Measurements from ENCODE around the gene OR10A3.
"Not testable (repeated sequence)": the region's sequence is repeated elsewhere in the genome, so short reads cannot be mapped to it uniquely, and the experiment has no call there.

The OR10A3 gene, protein sequence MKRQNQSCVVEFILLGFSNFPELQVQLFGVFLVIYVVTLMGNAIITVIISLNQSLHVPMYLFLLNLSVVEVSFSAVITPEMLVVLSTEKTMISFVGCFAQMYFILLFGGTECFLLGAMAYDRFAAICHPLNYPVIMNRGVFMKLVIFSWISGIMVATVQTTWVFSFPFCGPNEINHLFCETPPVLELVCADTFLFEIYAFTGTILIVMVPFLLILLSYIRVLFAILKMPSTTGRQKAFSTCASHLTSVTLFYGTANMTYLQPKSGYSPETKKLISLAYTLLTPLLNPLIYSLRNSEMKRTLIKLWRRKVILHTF

DNA sequence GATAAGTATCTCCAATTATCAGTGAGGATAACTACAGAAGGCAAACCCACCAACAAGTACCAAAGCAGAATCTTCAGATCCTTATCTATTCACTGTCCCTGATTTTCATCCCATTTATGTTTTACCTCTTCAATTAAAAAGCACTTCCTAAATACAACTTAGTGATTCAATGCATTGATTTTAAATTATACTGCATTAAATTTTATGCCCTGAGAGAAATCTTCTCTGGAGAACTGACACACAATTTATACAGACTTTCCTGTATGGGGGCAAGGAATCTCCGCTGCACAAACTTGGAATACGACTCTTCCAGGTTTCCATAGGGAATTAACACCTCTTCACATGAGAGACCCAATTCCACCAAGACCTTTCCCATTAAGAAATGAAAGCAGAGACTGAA is at the start of gene OR10A3:
Gene OR10A3 (minus strand): TSS at position 101 of the 400 bp plus-strand sequence. CDS start 2,188 bp downstream, outside the sequence.
- Mint-ChIP-seq H3K9me3 (peaks cover 14 to 21% of the 10 kb centered on the region in 2 donors), H3K27ac (no peak within 1 kb of the TSS), H3K27me3 (peaks cover 17 to 20% of the 10 kb centered on the region in 2 donors), H3K4me1 (no peaks in the 10 kb centered on the region), H3K36me3 (peaks cover 0 to 3% of the 10 kb centered on the region in 2 donors), H3K4me3 (no peak within 1 kb of the TSS)
- no peak for ATAC-seq (replicated peaks)
- no peak for DNase-seq

DNA sequence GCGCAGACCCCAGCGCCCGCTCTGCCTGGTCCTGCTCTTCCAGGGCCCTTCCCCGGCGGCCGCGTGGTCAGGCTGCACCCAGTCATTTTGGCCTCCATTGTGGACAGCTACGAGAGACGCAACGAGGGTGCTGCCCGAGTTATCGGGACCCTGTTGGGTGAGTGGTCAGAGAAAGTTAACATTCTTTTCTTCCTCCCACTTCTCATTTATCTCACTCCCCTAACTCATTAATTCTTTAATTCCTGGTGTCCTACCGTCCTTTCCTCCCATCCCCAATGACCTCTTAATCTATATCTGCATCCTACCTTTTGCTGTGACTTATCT is 46.0 kb upstream of the OR10A3 start:
- DNase-seq, H3K9me3 Mint-ChIP-seq, H3K27me3 Mint-ChIP-seq: not testable (repeated sequence)
- H3K27ac Mint-ChIP-seq, result peak overlapping the region; percentile 97
- peaks cover 16 to 34% of the 10 kb centered on the region in 2 donors for H3K36me3 Mint-ChIP-seq
- H3K4me3 Mint-ChIP-seq, result peak overlapping the region; percentile 85 to 94
- H3K4me1 Mint-ChIP-seq, result peaks cover 24 to 41% of the 10 kb centered on the region in 2 donors
- peak; percentile 28 for ATAC-seq (replicated peaks)

DNA sequence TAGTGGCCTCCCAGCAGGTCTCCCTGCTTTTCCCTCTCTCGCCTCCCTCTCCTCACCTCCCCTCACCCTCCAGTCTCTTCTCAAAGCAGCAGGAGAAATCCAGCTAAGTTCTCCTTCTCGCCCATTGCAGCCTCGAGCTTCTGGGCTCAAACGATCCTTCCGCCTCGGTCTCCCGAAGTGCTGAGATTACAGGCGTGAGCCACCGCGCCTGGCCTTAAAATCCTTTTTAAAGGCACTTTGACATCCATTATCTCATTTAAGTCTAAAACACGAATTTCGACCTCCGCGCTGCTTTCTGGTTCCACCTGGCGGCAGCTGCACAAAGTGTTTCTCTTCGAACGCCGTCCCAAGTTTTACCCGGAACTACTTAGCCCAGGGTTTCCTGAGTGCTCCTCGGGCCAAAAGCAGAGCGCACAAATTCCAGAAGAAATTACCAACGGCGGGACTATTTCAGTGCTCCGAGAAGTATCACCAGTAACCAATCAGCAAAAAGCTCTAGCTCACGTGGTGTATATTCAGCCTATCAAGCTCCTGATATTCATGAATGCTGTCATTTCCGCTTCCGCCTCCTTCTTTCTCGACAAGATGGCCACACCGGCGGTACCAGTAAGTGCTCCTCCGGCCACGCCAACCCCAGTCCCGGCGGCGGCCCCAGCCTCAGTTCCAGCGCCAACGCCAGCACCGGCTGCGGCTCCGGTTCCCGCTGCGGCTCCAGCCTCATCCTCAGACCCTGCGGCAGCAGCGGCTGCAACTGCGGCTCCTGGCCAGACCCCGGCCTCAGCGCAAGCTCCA is 45.5 kb upstream of the OR10A3 start, which contains the start of gene EIF3F:
Gene EIF3F (plus strand): TSS at position 570 of the 792 bp plus-strand sequence. CDS start 16 bp downstream, at position 586.
- Mint-ChIP-seq H3K27me3 (no peaks in the 10 kb centered on the region), H3K9me3 (no peaks in the 10 kb centered on the region), H3K27ac (peak within 1 kb of the TSS; percentile 97), H3K4me1 (peaks cover 24 to 41% of the 10 kb centered on the region in 2 donors), H3K36me3 (peaks cover 16 to 31% of the 10 kb centered on the region in 2 donors), H3K4me3 (peak within 1 kb of the TSS; percentile 85 to 94)
- ATAC-seq (replicated peaks), result peak; percentile 97 to 98
- DNase-seq, result peak; percentile 92

DNA sequence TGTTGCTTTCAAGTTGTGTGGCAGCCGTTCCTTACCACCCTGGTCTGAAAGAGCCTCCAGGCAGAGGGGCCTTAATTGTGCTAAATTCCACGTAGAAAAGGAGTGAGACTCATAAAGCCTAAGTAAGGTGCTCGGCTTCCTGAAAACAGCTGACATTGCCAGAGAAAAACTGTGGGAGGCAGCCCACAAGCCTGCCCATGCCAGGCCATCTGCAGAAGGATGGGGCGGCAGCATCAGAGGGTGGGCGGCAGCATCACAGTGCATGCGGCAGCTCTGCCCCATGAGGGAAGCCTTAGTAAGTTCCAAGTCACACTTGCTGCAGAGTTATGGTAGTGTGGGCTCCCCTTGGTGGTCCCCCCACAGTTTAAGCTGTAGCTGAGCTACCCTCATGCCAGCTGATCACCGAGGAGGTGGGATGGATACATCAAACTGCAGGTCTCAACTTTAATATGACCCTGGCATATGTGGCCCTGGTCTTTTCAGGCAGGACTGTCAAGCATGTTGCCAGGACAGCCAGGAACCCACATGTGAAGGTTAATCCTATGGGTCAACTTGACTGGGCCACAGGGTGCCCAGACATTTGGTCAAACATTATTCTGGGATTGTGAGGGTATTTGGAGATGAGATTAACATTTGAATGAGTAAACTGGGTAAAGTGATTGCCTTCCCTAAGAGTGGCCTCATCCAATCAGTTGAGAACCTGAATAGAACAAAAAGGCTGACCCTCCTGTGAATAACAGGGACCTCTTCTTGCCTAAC is 42.5 kb upstream of the OR10A3 start:
- DNase-seq (no peak), ATAC-seq (replicated peaks) (no peak)
- Mint-ChIP-seq H3K27ac (no peak overlapping the region), H3K4me1 (peaks cover 13 to 24% of the 10 kb centered on the region in 2 donors), H3K9me3 (no peaks in the 10 kb centered on the region), H3K4me3 (no peak overlapping the region), H3K36me3 (peaks cover 3 to 9% of the 10 kb centered on the region in 2 donors), H3K27me3 (no peaks in the 10 kb centered on the region)

DNA sequence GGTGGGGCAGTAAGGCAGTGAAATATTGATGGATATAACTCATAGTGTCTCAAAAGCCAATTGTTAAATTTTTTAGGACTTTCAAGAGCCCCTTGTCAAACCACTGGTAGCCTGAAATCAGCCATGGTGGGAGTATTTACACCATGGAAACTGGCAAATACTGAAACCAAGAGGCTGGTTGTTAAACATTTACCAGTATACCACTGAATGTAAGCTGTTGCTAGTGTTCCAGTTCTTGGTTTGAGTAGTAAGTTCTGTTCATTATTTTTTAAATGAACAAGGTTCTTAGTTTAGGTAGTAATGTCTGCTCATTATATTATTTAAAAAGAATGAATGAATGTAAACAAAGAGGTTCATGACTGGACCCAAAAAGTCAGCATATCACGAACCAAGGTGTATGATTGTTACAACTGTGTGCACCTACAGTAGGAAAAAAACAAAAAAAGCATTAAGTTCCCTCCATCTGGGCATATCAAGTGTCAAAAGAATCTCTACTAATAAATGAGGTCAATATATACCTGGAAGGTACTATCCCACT is 41.1 kb upstream of the OR10A3 start:
- H3K27me3 Mint-ChIP-seq, result no peaks in the 10 kb centered on the region

DNA sequence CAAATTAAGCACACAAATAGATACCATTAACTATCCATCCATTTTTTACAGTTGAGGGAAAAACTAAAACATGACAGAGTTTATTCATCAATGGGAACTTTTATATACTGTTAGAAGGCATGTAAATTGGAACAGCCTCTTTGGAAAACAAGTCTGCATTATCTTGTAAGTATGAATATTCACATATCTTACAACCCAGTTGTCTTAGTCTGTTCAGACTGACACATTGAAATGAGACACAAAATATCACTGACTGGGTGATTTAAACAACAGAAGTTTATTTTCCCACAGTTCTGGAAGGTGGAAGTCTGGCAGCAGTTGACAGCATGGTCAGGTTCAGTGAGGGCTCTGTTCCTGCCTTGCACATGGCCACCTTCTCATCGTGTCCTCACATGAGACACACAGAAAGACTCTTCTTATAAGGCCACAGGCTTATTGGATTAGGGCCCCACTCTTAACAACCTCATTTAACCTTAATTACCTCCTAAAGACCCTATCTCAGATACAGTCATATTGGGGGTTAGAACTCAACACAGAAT is 40.2 kb upstream of the OR10A3 start:
- H3K4me1 Mint-ChIP-seq, result peaks cover 7 to 17% of the 10 kb centered on the region in 2 donors
- ATAC-seq (replicated peaks) (no peak), DNase-seq (no peak)
- no peaks in the 10 kb centered on the region for H3K36me3 Mint-ChIP-seq
- H3K27ac Mint-ChIP-seq, result no peak overlapping the region
- no peaks in the 10 kb centered on the region for H3K27me3 Mint-ChIP-seq
- no peaks in the 10 kb centered on the region for H3K9me3 Mint-ChIP-seq
- no peak overlapping the region for H3K4me3 Mint-ChIP-seq

More for the DNA sequence above, 41.1 kb upstream of the OR10A3 start:
- H3K4me1 Mint-ChIP-seq, result peaks cover 9 to 21% of the 10 kb centered on the region in 2 donors
- ATAC-seq (replicated peaks), result no peak
- no peaks in the 10 kb centered on the region for H3K9me3 Mint-ChIP-seq
- peaks cover 0 to 2% of the 10 kb centered on the region in 2 donors for H3K36me3 Mint-ChIP-seq
- no peak overlapping the region for H3K27ac Mint-ChIP-seq
- H3K4me3 Mint-ChIP-seq, result no peak overlapping the region
- DNase-seq, result no peak

DNA sequence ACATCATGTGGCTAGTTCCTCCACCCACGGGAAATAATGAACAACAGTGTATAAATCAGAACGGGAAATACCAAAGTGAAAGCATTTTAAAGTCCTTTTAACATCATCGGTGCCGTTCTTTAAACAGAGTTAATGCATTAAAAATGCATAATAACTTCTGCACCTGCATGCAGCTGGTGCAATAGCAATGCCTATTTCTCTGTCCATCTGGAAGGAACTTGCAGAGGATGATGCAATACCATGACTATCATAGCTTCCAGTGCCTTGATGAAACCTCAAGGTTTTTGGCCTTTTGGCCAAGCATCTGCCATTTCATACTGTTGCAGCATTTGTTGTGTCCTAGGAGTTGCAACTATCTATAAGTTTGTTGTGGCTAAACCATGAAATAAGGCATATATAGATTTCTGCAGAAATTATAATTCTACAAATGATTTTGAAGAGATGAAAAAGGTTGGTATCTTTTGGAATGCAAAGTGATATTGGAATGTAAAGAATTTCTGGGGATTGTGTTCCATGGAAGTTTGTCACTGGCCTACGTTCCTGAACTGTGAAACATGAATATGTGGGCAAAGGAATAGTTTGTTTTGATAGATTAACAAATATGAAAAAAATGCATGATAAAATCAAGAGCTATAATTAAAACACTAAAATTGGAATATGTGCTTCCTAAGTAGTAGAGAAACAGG is 35.9 kb upstream of the OR10A3 start:
- no peak for ATAC-seq (replicated peaks)
- DNase-seq, result no peak
- Mint-ChIP-seq H3K4me3 (no peak overlapping the region), H3K27ac (no peak overlapping the region), H3K4me1 (no peaks in the 10 kb centered on the region), H3K9me3 (no peaks in the 10 kb centered on the region), H3K36me3 (no peaks in the 10 kb centered on the region), H3K27me3 (peaks cover 7 to 24% of the 10 kb centered on the region in 2 donors)

DNA sequence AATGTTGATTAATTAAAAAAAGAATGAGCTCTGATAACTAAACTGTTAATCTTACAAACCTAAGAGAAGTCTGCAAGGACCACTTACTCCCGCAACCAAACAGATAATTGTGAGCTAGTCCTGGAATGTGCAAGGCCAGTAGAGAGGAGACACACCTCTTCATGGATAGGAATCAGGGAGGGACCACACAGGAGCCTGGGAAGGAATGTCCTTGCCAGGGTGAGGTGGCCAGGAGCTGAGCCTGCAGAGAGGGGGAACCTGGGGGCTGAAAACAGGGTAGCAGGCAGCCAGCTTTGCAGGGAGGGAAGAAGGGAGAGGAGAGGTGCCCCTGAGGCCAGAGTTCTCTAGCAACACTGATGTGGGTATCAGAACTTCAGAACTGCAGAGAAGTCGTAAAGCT is 33.2 kb upstream of the OR10A3 start:
- Mint-ChIP-seq H3K4me1 (no peaks in the 10 kb centered on the region), H3K9me3 (no peaks in the 10 kb centered on the region), H3K27me3 (peaks cover 13 to 34% of the 10 kb centered on the region in 2 donors), H3K36me3 (no peaks in the 10 kb centered on the region), H3K4me3 (no peak overlapping the region), H3K27ac (no peak overlapping the region)
- DNase-seq (no peak), ATAC-seq (replicated peaks) (no peak)

DNA sequence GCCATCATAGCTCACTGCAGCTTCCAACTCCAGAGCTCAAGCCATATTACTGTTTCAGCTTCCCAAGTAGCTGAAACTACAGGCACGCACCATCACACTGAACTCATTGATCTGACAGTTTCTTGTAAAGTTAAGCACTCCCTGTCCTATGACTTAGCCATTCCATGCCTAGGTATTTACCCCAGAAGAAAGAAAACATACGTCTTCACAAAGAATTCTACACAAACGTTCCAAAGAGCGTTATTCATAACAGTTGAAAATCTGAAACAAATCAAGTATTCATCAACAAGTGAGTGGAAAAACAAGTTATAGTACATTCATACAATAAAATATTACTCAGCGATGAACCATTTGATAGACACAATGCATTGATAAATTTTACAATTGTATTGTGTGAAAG is 31.5 kb upstream of the OR10A3 start:
- Mint-ChIP-seq H3K27ac (no peak overlapping the region), H3K9me3 (no peaks in the 10 kb centered on the region)
- DNase-seq, result no peak

DNA sequence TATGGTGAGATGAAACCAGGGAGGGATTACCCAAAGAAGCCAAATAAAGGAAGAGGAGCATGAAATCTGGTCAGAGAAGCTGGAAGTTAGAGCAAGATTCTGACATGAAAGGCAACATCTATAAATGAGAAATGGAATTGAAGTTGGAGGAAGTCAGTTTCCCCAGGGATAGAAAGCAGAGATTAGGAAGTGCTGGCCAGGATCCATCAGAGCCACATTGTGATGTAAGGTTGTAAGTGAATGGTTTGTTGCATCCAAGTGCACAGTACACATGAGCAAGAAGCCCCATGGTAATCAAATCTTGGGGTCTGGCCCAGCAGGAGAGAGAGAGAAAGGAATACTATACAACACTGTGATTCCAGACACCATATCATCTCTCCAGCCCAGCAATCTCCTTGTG is 30.3 kb upstream of the OR10A3 start:
- Mint-ChIP-seq H3K4me1 (no peaks in the 10 kb centered on the region), H3K9me3 (no peaks in the 10 kb centered on the region), H3K27me3 (peaks cover 33 to 58% of the 10 kb centered on the region in 2 donors), H3K27ac (no peak overlapping the region), H3K36me3 (no peaks in the 10 kb centered on the region), H3K4me3 (no peak overlapping the region)
- ATAC-seq (replicated peaks) (no peak), DNase-seq (no peak)

More for the DNA sequence above, 31.5 kb upstream of the OR10A3 start:
- ATAC-seq (replicated peaks), result no peak
- no peaks in the 10 kb centered on the region for H3K36me3 Mint-ChIP-seq
- no peak overlapping the region for H3K4me3 Mint-ChIP-seq
- peaks cover 22 to 46% of the 10 kb centered on the region in 2 donors for H3K27me3 Mint-ChIP-seq
- H3K4me1 Mint-ChIP-seq, result no peaks in the 10 kb centered on the region

DNA sequence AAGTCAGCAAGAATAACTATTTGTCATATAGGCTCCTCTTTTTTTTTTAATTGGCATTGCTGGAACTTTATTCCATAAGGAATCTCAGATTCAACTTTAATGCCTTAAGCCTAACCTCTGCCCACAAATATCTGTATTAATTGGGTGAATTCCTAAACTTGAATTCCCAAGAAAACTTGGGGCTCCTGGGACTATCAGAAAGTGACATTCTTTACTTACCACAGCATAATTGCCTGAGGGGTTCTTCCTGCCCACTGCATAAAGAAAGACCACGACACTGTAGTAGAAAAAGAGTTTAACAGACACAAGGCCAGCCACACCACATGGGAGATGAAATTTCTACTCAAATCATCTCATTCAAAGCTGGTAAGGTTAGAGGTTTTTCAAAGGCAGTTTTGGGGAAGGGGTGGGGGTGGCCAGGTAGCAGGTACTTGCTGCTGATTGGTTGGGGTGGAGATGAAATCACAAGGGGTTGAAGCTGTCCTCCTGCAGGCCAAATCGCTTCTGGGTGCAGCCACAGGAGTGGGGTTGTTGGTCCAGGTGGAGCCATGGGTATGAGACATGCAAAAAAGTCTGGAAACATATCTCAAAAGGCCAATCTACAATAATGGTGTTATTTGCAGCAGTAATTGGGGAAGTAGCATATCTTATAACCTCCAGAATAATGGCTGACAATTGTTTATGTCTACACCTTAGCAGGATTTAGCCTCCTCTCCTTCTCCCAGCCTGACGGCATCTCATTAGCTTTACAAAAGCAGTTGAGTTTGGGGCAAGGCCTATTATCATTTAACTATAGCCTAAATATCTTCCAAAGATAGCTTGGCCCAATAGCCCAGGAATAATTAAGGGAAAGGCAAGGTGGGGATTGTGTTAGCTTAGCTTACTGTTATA is 28.5 kb upstream of the OR10A3 start:
- H3K4me1 Mint-ChIP-seq, result no peaks in the 10 kb centered on the region
- H3K4me3 Mint-ChIP-seq, result no peak overlapping the region
- H3K9me3 Mint-ChIP-seq, result no peaks in the 10 kb centered on the region
- no peaks in the 10 kb centered on the region for H3K36me3 Mint-ChIP-seq
- no peak overlapping the region for H3K27ac Mint-ChIP-seq
- ATAC-seq (replicated peaks), result no peak
- peaks cover 28 to 57% of the 10 kb centered on the region in 2 donors for H3K27me3 Mint-ChIP-seq
- no peak for DNase-seq

DNA sequence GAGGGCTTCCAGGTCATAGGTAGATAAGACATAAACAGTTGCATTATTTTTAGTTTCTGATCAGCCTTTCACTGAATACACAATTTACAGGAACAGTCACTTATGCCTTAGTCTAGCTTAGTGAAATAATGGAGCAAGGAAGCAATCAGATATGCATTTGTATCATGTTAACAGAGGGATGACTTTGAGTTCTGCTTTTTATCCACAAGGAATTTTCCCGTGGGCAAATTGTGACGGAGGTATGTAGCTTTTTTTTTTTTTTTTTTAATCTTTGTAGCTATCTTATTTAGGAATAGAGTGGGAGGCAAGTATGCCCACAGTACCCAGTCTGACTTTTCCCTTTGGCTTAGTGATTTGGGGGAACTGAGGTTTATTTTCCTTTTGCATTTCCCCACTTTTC is 27.2 kb upstream of the OR10A3 start:
- ATAC-seq (replicated peaks) (no peak), DNase-seq (no peak)
- Mint-ChIP-seq H3K4me1 (no peaks in the 10 kb centered on the region), H3K9me3 (no peaks in the 10 kb centered on the region), H3K27ac (no peak overlapping the region), H3K27me3 (peaks cover 28 to 52% of the 10 kb centered on the region in 2 donors), H3K4me3 (no peak overlapping the region), H3K36me3 (no peaks in the 10 kb centered on the region)

DNA sequence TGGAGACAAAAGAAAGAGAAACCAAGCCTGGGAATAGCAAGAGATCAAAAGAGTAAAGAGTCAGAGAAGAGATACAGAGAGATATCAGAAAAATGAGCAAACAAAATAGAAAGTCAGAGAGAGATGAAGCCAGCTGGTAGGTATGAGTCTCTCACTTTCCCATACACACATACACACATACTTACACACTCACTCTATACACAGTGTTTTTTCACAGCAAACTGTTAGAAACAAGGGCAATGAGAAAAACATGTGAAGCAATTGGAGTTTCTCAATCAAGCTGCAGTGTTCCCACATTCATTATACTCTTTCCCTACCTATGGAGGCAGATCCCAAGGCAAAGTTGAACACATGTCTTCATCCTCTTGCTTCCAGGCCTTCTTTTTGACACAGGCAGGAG is 26.3 kb upstream of the OR10A3 start:
- Mint-ChIP-seq H3K27me3 (peaks cover 28 to 48% of the 10 kb centered on the region in 2 donors), H3K36me3 (no peaks in the 10 kb centered on the region), H3K4me3 (no peak overlapping the region), H3K9me3 (no peaks in the 10 kb centered on the region), H3K27ac (no peak overlapping the region), H3K4me1 (no peaks in the 10 kb centered on the region)
- ATAC-seq (replicated peaks) (no peak), DNase-seq (no peak)

All from stimulated activated naive B cell treated with anti-CD40 and anti-IgM and Interleukin-4, amounts not matched to agents 10 μg/mL and 1 μg/mL and 100 μg/mL, for 72 hours (primary cell).